Measurements from ENCODE around the gene GRID1. TPM values are rescaled to one million over a fixed set of nuclear protein-coding genes. Genes with fewer than 3 reads are reported as not detected.
"Not testable (repeated sequence)": the region's sequence is repeated elsewhere in the genome, so short reads cannot be mapped to it uniquely, and the experiment has no call there.

Gene GRID1
- total RNA-seq, 1 donor from 2014 or later: under 0.01 TPM

DNA sequence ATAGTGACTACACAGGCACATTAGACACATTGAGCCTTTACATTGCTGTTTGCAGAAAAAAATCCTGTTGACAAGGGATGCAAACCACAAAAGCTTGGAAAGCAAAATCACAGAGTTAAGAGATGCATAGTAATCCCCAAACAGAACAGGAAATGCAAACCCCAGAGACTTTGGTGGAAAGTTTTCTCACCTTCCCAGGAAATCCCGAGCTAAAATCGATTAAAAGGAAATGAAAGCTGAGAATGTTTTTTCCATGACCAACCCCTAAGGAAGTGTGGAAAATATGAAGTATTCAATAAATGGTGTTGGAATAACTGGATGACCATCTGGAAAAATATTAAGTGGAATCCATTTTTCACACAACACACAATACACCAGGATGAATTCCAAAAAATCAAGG lies 598.7 kb downstream of the GRID1 start:
- peak; percentile 26 to 53 for DNase-seq (ENCODE audit: low read depth in 2 of 2)

DNA sequence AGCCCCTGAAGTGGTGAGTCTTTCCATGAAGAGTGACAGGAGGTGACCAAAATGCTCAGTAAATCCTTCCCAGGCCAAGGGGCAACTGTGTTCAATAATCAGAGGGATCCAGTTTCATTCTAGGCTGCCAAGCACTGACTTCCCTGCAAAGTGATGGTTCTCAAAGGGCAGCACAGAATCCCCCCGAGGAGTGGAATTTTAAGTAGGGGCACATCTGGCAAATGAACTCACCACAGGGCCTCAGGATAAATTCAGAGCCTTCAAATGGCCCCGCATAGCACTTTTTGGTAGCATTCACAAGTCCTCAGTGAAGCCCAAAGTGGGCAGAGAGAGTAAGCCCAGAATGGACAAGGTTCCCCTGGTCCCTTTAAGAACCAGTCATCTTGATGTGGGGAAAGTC lies 602.5 kb downstream of the GRID1 start:
- no peak for DNase-seq (ENCODE audit: low read depth in 2 of 2)

DNA sequence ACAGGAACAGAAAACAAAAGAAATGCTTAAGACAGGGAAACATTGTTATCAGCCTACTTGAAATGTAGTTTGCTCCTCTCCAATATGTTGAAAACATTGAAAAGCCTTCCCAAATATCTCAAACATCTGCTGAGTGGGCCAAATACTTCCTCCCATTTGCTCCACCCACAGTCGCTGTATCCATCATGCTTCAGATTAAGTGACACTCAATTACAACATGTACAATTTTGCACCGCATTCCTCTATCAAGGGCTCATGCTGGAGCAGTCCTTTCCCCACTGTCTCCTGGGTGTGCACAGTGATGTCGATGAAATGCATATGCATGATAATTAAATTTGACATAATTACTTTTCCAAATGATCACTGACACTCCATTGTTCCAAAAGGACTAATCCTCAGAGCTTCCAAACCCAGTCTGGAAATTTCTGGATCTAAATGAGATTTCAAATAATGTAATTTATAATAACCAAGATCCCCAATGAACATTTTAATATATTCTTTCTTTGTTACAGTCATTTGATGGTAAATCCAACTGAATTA lies 604.6 kb downstream of the GRID1 start:
- no peak for DNase-seq (ENCODE audit: low read depth in 2 of 2)

DNA sequence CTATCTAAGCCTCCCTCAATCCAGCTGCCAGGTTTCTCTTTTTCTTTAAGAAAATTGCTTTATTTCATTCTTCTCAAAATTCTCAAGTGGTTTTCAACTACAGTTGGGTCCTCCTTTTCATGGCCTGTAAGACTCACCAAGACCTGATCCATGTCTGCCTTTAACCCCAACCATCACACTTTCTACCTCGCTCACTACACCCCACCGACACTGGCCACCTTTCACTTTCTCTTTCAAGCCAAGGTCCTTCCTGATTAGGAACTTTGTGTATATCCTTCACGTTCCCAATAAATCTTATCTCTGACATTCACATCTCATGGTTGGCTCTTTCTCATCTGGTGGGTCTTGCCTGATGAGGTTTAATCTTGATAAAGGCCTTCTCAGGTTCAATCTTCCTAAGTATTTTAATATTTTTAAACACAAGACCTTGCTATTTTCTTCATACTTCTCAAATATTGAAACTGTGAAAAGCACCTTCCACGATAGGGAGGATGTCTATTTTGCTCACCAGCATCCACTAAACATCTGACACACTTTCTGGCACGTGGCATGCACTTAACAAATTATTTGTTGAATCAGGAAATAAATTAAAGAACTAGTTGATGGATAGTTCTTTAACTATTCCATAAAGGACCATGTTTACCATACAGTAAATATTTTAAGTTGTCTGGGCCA lies 624.8 kb downstream of the GRID1 start:
- DNase-seq (ENCODE audit: low read depth in 2 of 2): no peak

DNA sequence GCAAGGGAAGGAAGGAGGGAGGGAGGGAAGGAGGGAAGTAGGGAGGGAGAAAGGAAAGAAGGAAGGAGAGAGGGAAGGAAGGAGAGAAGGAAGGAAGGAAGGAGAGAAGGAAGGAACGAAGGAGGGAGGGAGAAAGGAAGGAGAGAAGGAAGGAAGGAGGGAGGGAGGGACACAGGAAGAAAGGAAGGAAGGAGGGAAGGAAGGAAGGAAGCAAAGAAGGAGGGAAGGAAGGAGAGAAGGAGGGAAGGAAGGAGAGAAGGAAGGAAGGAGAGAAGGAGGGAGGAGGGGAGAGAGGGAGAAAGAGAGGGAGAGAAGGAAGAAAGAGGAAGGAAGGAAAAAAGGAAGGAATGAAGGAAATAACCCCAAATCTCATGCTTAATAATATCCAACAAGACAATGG lies 630.6 kb downstream of the GRID1 start:
- DNase-seq (ENCODE audit: low read depth in 2 of 2): no peak

DNA sequence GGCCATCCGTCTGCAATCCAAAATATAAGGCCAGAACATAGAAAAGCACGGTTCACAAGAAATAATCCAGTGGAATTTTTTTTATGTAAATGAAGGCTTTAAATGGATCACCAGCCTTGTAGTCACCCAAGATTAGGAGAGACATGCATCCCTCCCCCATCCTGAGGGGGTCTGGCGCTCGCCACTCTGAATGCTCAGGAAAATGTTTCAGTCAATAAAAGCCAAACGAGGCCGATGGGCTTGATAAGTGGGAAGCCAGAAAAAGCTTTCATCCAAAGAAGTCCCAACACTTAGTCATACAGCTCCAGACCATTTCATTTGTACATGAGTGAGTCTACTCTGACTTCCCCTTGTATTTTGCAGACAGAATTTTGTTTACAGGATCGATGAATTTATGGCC lies 631.8 kb downstream of the GRID1 start:
- no peak for DNase-seq (ENCODE audit: low read depth in 2 of 2)

DNA sequence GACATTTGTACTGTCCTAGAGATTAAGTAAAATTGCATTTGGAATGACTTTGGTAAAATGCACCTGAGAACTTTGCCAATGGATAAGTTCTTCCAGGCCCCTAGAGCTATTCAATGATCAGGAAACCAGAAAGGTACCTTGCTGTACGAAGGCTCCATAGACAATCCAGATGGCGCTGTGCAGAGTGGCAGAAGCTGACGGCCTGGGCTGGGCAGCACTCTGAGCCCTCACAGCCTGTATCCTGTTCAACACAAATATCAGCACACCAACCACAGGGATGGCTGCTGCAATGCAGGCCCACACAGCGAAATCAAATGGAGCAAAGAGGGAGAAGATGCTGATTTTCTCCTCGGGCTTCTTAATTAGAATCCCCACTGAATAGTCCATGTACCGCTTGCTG lies 642.4 kb downstream of the GRID1 start:
- DNase-seq (ENCODE audit: low read depth in 2 of 2): no peak

DNA sequence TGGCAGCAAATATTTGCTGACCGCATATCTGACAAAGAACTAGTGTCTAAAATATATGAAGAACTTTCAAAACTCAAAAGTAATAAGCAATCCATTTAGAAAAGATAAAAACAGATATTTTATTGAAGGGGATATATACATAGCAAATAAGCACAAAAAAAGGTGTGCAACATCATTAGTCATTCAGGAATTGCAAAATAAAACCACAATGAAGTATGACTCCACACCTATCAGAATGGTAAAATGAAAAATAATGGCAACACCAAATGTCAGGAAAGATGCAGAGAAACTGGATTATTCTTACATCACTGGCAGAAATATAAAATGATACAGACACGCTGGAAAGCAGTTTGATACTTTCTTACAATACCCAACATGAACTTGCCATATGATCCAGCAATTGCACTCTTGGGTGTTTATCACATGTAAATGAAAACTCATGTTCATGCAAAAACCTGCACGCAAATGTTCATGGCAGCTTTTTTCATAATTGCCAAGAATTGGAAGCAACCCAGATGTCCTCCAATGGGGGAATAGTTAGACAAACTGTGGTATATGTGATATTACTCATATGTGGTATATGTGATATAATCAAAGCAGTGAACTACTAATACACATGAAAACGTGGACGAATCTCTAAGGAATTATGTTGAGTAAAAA lies 645.5 kb downstream of the GRID1 start:
- no peak for DNase-seq (ENCODE audit: low read depth in 2 of 2)

DNA sequence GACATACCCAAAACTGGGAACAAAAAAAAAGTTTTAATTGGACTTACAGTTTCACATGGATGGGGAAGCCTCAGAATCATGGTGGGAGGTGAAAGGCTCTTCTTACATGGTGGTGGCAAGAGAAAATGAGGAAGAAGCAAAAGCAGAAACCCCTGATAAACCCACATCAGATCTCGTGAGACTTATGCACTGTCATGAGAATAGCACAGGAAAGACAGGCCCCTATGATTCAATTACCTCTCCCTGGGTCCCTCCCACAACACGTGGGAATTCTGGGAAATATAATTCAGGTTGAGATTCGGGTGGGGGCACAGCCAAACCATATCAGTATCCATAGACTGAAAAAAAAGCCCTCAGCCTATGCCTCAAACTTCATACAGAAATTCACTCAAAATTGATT lies 647.2 kb downstream of the GRID1 start:
- no peak for DNase-seq (ENCODE audit: low read depth in 2 of 2)

DNA sequence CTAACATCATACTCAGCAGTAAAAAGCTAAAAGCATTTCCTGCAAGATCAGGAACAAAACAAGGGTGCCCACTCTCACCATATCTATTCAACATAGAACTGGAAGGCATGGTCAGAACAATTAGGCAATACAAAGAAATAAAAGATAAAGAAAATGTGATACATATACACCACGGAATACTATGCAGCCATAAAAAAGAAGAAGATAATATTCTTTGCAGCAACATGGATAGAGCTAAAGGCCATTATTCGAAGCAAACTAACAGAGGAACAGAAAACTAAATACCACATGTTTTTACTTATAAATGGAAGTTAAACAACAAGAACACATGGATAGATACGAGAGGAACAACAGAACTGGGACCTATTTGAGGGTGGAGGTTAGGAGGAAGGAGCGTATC lies 652.7 kb downstream of the GRID1 start:
- DNase-seq (ENCODE audit: low read depth in 2 of 2): no peak

DNA sequence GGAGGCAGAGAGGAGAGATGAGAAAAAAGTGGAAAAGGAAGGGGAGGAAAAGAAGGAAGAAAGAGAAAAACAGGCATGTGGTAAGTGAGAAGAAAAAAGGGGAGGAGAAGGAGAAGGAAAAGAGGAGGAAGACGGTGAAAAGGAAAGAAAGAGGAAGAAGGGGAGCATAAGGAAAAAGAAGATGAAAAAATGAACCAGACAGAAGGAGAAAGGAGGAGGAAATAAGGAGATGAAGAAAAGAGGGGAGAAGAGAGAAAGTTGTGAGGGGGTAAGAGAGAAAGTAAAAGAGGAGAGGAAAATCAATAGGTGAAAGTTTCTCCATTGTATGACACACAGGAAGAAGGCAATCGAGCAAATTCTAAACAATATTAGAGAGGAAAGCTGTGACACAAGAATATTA lies 663.8 kb downstream of the GRID1 start:
- DNase-seq (ENCODE audit: low read depth in 2 of 2): no peak

DNA sequence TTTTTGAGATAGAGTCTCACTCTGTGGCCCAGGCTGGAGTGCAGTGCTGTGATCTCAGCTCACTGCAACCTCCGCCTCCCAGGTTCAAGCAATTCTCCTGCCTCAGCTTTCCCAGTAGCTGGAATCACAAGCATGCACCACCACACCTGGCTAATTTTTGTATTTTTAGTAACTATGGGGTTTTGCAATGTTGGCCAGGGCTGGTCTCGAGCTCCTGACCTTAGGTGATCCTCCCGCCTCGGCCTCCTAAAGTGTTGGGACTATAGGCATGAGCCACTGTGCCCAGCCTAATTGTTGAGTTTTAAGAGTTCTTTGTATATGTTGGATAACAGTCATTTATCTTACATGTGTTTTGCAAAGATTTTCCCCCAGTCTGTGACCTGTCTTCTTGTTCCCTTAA lies 667.5 kb downstream of the GRID1 start:
- DNase-seq (ENCODE audit: low read depth in 2 of 2): not testable (repeated sequence)

DNA sequence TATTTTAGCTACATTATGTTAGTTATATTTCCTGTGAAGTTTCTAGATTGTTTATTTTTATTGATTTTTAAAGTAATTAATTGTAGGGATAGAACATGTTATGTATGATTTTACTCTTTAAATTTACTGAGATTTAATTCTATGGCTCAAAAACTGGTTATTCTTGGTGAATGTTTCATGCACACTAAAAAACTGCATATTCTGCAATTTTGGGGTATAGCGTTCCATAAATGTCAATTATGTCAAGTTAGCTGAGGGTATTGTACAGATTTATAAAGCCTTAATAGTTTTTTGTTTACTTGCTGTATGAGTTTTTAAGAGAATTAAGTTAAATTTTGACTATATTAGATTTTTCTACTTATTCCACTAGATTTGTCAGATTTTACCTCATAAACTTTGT lies 669.7 kb downstream of the GRID1 start:
- no peak for DNase-seq (ENCODE audit: low read depth in 2 of 2)

DNA sequence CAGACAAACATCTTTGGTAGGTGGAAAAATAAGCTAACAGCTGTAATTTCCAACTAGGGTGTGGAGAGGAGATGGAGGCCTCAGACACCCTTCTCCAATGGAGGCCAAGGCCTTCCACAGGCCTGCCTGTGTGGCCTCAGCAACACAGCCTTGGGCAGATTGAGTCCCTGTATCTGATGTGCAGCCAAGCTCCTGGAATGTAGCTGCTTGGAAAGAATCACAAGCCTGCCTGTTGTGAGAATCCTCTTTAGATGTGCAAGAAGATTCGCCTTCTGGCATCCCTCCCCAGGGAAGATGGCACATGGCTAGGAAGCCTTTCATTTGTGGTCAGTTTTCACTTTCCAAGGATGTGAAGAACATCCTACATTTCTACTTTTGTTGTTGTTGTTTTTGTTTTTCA lies 684.0 kb downstream of the GRID1 start:
- no peak for DNase-seq (ENCODE audit: low read depth in 2 of 2)

DNA sequence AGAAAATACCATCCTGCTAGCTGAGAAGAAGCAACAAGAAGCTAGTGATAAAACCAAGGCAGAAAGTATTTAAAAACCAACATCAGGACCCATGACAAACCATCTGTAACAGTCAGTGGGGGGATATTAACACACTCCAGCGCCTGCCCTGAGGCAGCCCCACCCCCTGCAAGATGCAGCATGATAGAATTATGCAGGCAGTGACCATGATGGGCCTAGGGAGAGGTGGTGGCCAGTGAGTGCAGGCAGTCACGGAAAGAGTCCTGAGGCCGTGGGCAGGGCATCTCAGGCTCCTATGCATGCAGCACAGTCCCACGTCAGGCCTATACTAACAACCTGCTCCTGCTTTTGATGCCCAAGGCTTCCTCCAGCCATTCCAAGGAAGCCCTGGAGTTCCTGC lies 686.9 kb downstream of the GRID1 start:
- DNase-seq (ENCODE audit: low read depth in 2 of 2): no peak

DNA sequence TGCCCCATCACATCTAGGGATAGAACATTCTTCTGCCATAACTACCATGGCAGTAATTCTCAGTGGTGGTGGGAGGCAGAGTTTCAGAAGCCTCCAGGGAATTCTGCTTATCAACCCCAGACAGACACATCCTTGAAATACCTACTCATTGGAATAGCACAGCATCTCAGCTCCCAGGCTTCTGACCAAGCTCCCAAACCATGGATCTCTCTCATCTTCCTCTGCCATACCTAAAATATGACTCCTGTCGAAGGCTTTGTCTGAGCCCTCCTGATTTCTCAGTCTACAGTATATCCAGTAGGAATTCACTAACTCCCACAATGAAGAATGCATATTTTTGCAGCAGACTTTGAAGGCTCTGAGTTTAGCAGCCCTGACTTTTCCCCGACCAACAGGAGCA lies 687.5 kb downstream of the GRID1 start:
- no peak for DNase-seq (ENCODE audit: low read depth in 2 of 2)

DNA sequence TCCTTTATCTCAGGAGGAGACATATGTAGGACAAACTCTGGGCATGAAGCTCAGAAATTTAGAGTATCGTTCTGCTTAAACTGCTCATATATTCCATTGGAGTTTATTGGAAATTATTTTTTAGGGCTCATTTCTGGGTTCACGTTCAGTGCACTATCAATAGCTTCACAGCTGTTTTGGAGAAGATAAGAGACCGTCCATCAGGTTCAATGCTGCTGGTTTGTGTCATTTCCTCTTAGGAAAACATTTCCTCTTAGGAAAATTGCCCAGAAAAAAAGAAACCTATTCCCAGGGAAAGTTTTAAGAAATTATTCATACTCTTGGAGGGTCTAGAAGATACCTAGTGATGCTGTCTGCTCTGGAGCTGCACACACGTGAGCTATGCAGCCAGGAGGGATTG lies 691.7 kb downstream of the GRID1 start:
- DNase-seq (ENCODE audit: low read depth in 2 of 2): peak; percentile 63 to 69

DNA sequence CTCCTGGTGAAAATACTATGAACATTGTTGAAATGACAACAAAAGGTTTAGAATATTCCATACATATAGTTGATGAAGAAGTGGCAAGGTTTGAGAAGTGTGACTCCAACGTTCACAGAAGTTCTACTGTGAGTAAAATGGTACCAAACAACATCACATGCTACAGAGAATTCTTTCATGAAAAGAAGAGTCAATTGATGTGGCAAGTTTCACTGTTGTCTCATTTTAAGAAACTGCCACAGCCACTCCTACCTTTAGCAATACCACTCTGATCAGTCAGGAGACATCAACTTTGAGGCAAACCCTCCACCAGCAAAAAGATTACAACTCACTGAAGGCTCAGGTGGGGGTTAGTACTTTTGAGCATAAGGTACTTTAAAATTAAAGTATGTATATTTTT lies 693.3 kb downstream of the GRID1 start:
- no peak for DNase-seq (ENCODE audit: low read depth in 2 of 2)

DNA sequence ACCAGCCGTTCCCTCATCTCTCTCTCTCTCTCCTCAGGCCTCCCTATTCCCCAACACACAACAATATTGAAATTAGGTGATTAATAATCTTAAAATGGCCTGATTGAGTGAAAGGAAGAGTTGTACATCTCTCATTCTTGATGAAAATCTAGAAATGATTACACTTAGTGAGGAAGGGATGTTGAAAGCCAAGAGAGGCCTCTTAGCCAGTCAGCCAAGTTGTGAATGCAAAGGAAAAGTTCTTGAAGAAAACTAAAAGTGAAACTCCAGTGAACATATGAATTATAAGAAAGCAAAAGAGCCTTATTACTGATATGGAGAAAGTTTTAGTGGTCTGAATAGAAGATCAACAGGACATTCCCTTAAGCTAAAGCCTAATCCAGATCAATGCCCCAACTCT lies 695.1 kb downstream of the GRID1 start:
- DNase-seq (ENCODE audit: low read depth in 2 of 2): no peak

DNA sequence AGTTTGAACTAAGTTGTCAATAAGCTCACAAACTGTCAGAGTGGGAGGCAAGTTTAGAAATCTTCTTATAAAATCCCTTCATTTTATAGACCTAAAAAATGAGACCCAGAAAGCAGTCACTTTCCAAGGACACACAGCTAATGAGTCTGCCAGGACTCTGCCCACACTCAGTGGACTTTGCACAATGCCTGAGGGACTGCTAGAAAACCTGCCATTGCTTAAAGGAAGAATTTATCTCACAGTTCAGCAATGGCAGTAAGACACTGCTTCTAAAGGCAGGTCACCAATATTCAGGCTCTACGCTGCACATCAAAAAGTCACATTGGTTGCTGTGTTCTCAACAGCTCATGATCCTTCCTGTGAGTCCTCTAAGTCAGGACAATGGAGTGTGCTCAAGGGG lies 698.1 kb downstream of the GRID1 start:
- no peak for DNase-seq (ENCODE audit: low read depth in 2 of 2)

DNA sequence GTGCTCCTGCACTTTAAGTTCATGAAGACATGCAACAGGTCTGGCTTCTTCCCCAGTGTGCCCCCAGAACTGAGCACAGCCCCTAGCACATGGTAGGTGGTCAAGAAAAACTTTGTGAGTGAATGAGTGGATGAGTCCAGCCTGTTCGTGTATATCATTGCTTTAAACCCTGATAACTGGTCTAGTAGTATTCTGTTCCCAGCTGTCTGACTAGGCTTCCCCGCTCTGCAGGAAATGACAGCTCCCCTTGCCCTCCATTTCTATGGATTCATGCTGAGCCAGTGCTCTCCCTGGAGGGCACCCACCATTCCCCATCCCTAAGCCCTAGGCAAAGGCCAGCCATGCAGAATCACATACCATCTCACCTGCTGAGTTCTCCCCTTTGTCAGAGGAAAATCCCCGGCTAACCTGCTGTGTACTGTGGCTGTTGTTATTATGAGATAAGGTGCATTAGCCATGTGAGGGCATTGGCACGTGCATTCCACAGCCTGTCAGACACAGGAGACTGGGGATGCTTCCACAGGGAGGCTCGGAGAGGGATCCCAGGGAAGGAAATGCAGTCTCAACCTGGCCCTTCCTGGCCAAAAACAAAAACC lies 698.9 kb downstream of the GRID1 start:
- no peak for DNase-seq (ENCODE audit: low read depth in 2 of 2)

DNA sequence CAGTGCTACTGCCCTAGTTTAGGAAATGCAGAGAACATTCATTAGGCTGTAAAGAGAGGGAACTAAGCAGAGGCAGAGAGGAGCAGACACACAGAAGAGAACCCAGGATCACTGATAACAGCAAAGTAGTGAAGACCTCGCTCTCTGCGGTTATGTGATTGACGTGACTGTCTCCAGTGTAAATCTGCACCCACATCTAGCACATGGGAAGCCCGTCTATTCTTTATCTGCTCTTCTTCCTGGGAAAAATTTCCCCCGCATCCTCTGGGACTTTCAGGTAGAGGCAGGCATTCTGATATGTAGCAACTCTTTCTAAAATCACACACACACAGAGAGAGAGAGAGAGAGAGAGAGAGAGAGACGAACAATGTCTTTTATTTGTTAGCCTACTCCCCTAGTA lies 699.6 kb downstream of the GRID1 start:
- no peak for DNase-seq (ENCODE audit: low read depth in 2 of 2)

DNA sequence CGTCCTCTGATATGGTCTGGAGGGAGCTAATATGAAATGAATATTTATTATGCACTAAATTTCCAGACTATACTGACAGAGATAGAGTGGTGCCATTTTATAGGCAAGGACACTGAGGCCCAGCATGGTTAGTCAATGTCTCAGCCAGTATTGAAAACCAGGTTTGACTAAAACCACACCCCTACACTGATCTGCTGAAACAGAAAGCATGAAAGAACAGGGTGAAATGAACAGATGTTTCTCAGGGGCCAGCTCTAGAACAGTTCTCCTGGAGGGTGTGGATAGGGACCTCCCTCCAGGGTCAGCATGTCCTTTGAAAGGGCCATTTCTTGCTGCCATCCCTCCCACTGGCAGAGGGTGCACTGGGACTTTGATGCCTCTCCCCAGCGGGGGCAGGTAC lies 700.5 kb downstream of the GRID1 start:
- DNase-seq (ENCODE audit: low read depth in 2 of 2): no peak

Measured in dermis microvascular lymphatic vessel endothelial cell (primary cell).